Measurements from ENCODE around the gene STAC2. TPM values are rescaled to one million over a fixed set of nuclear protein-coding genes. Genes with fewer than 3 reads are reported as not detected.

STAC2 gene
- polyA plus RNA-seq, 2 of the 4 experiments (the other 2 are of a cell fraction): 0.03 to 0.26 TPM

GRCh38 chr17:39213852-39214251 lies 11.9 kb downstream of the STAC2 start:
- H3K4me1 ChIP-seq: peaks cover 30% of the 10 kb centered on the region
- ChIA-PET POLR2A (interaction anchor here (1.7 kb wide), 1 partner anchor 14 kb away, joined by 6 read pairs; the partner anchor contains the start of gene RPL19), CTCF (interaction anchor here (0.7 to 31.5 kb wide), 4 partner anchors 9 to 120 kb away, joined by 3 to 1140 read pairs (median 4); no protein-coding TSS in a partner anchor)
- no peaks in the 10 kb centered on the region for H3K9me3 ChIP-seq
- no peak overlapping the region for H3K4me3 ChIP-seq
- ATAC-seq (peak; percentile 45 to 65; a peak in 5 of 6 replicates), DNase-seq (ENCODE audit: low read depth in 1 of 2, low spot score in 1 of 2) (peak; percentile 76), FAIRE-seq (no peak)
- 42% methylated on average over 8 of the region's 9 CpGs for WGBS (ENCODE audit: missing lambda C conversion rate)
- H3K27ac ChIP-seq: peak overlapping the region; percentile 37 to 51; a peak in 2 of 6 replicates
- H3K4me2 ChIP-seq: 0 out of 3 replicates have a peak overlapping the region, but pooled peaks have one; percentile 21
- no peak for TF ChIP-seq ZNF302 (CRISPR knock-in tag; IDR thresholded peaks at IDR 0.05)
- no peak for TF ChIP-seq KDM5A (IDR thresholded peaks at IDR 0.05)
- no peak for TF ChIP-seq TP53 (CRISPR knock-in tag; IDR thresholded peaks at IDR 0.05)
- TF ChIP-seq USF2 (IDR thresholded peaks at IDR 0.05): peak; percentile 59; the same call in 1 of the 2 replicates
- no peak for TF ChIP-seq HES2 (IDR thresholded peaks at IDR 0.05)
- TF ChIP-seq PBX3 (IDR thresholded peaks at IDR 0.05): no peak
- TF ChIP-seq ESRRA (IDR thresholded peaks at IDR 0.05; ENCODE audit: borderline replicate concordance, low read length): no peak
- TF ChIP-seq MAX (IDR thresholded peaks at IDR 0.05): 0 out of 2 replicates have a peak, but pooled peaks have one; percentile 36
- no peak for TF ChIP-seq FOSL2 (IDR thresholded peaks at IDR 0.05)
- TF ChIP-seq FOSL2 (CRISPR knock-in tag; IDR thresholded peaks at IDR 0.05): peak; percentile 70
- TF ChIP-seq E2F6 (IDR thresholded peaks at IDR 0.05; ENCODE audit: borderline replicate concordance, low read depth): 0 out of 2 replicates have a peak, but pooled peaks have one; percentile 34
- TF ChIP-seq RARB (CRISPR knock-in tag; IDR thresholded peaks at IDR 0.05): no peak

GRCh38 chr17:39212841-39213480 lies 12.8 kb downstream of the STAC2 start:
- ChIA-PET CTCF (interaction anchor here (0.7 to 31.5 kb wide), 5 partner anchors 10 to 335 kb away, joined by 3 to 1140 read pairs (median 3); no protein-coding TSS in a partner anchor), POLR2A (interaction anchor here (0.6 to 1.7 kb wide), 2 partner anchors 8 to 13 kb away, joined by 6 read pairs; partner anchors contain the start of gene RPL19)
- 85% methylated on average over 16 of the region's 16 CpGs for WGBS (ENCODE audit: missing lambda C conversion rate)
- ATAC-seq: no peak
- no peak overlapping the region for H3K4me3 ChIP-seq
- no peak overlapping the region for H3K4me2 ChIP-seq
- peaks cover 34% of the 10 kb centered on the region for H3K4me1 ChIP-seq
- FAIRE-seq: no peak
- H3K9me3 ChIP-seq: no peaks in the 10 kb centered on the region
- TF ChIP-seq HOXB13 (CRISPR knock-in tag; IDR thresholded peaks at IDR 0.05; ENCODE audit: low read depth): no peak
- no peak for TF ChIP-seq HOXA7 (CRISPR knock-in tag; IDR thresholded peaks at IDR 0.05)
- no peak for TF ChIP-seq MYC (IDR thresholded peaks at IDR 0.05; ENCODE audit: borderline replicate concordance, low read length)
- no peak for TF ChIP-seq RARB (CRISPR knock-in tag; IDR thresholded peaks at IDR 0.05)
- no peak for TF ChIP-seq ZFP36 (IDR thresholded peaks at IDR 0.05; ENCODE audit: borderline replicate concordance, partially characterized antibody)
- TF ChIP-seq NR3C1 (IDR thresholded peaks at IDR 0.05): no peak
- H3K27ac ChIP-seq: peak overlapping the region; percentile 28 to 37; a peak in 2 of 6 replicates
- DNase-seq (ENCODE audit: low read depth in 1 of 2, low spot score in 1 of 2): no peak

GRCh38 chr17:39212195-39212810 lies 13.4 kb downstream of the STAC2 start:
- POLR2A ChIA-PET: interaction anchor here (0.6 kb wide), 1 partner anchor 7 kb away, joined by 6 read pairs; no protein-coding TSS in a partner anchor

More at GRCh38 chr17:39212195-39212810, 13.4 kb downstream of the STAC2 start:
- no peak for FAIRE-seq
- 89% methylated on average over 9 of the region's 11 CpGs for WGBS (ENCODE audit: missing lambda C conversion rate)
- no peak overlapping the region for H3K4me2 ChIP-seq
- CTCF ChIA-PET: interaction anchor here (1.0 to 31.5 kb wide), 3 partner anchors 11 to 335 kb away, joined by 3 to 1140 read pairs (median 6); no protein-coding TSS in a partner anchor
- DNase-seq (ENCODE audit: low read depth in 1 of 2, low spot score in 1 of 2): no peak
- ATAC-seq: no peak
- no peak for TF ChIP-seq HOXB5 (CRISPR knock-in tag; IDR thresholded peaks at IDR 0.05)
- no peak for TF ChIP-seq USF2 (IDR thresholded peaks at IDR 0.05)
- TF ChIP-seq MAX (IDR thresholded peaks at IDR 0.05): no peak
- TF ChIP-seq GATA3 (IDR thresholded peaks at IDR 0.05; ENCODE audit: borderline replicate concordance): no peak
- TF ChIP-seq PBX3 (IDR thresholded peaks at IDR 0.05): no peak
- H3K27ac ChIP-seq: no peak overlapping the region; a peak in 1 of 6 replicates
- no peak overlapping the region for H3K4me3 ChIP-seq
- H3K9me3 ChIP-seq: no peaks in the 10 kb centered on the region
- peaks cover 34% of the 10 kb centered on the region for H3K4me1 ChIP-seq

All from A549 (cell line).